ENCODE results near the gene MFGE8.

MFGE8 gene

GRCh38 chr15:88871313-88871712 is 41.9 kb downstream of the MFGE8 start:
- no peak for DNase-seq

DNA sequence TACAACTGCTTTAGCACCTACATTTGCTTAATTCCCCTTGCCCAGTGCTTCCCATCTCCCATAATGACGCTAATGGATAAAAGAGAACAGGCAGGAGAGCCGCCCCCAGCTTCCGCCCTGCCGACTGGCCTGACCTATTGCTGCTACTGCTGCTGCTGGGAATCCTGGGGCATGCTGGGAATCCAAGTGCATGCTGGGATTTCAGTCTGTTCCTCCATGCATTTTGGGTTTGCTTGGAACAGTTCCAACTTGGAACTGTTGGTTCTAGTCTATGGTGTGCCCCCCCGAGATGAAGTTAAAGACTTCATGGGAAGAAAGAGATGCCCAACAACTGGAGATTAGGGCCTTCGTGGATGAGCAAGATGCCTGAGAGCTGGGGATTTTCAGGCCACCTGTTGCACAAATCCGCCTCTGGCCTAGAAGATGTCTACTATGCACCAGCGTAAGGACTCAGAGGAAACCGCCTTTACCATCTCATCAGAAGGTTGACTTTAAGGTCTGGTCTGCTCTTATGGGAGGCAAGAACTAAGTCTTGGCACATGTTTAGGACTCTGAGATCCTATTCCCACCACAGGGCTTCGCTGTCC is 46.8 kb downstream of the MFGE8 start:
- no peak for DNase-seq

DNA sequence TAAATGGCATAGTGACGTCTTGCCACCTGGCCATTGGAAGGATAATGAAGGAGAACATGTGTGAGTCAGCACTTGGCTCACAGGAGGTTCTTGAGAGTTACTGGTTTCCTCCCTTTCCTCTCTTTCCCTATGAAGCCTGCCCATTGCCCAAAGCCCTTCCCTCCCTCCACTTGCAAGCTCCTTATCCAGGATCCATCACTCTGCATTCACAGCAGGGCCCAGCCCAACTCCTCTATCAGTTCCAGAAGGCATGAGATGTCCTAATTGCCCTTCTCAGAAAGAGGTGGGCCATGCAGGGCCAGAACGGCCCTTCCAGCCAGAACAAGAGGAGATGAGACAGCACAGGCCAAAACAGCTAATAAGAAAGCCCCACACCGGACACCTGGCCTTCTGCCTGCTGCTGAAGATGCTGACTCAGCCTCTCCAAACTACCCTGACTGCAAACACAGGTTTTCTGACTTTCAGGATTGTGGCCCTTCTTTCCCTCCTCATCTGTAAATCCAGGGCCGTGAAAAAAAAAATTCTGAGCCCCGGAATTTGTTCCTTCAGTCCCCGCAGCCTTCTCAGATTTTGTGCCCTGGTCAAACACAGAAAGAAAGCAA is 47.6 kb downstream of the MFGE8 start:
- no peak for DNase-seq

- DNase-seq: no peak
Observed at GRCh38 chr15:88864861-88865497, 48.2 kb downstream of the MFGE8 start.

- no peak for DNase-seq
Observed at GRCh38 chr15:88863412-88863811, 49.8 kb downstream of the MFGE8 start.

- no peak for DNase-seq
Observed at GRCh38 chr15:88860212-88860611, 53.0 kb downstream of the MFGE8 start.

DNA sequence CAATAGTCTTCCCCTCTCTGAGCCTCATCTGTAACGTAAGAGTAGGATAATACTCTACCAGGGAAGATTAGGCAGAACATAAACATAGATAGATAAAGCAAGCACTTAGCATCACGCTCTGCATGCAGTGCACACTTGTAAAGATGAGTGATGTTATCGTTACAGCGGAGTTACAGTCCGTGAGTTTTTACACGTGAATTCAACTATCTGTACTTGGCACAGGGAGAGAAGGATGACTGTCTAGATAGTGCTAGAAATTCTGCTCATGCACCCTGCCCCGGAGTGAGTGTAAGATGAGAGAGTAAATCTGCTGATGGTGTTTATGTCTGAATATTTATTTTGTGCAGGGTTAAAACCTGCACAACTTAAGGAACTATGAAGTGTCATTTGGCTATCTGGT is 53.6 kb downstream of the MFGE8 start:
- DNase-seq: no peak

GRCh38 chr15:88858934-88859333 is 54.2 kb downstream of the MFGE8 start:
- DNase-seq: no peak

- no peak for DNase-seq
Observed at GRCh38 chr15:88852476-88852875, 60.7 kb downstream of the MFGE8 start.

DNA sequence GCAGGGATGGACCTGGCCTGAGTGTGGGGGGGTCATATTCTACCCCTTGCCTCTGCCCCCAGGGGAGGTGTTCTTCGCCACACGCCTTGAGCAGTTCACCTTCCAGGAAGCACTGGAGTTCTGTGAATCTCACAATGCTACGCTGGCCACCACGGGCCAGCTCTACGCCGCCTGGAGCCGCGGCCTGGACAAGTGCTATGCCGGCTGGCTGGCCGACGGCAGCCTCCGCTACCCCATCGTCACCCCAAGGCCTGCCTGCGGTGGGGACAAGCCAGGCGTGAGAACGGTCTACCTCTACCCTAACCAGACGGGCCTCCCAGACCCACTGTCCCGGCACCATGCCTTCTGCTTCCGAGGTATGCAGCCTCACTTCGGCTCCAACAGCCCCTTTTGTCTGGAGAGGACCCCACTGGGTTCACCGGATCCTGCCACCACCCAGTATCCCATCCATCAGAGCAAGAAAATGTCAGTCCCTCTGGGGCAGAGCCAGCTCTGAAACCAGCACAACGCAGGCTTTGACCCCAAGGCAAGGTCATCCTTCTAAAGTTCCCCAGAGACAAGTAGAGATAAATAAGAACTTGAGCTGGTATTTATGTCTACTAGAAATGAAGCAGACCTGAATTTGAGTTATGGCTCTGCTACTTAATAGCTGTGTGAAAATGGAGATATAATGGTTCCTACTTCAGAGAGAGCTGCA is 63.7 kb downstream of the MFGE8 start:
- no peak for DNase-seq
